Stimulated activated CD4-positive, alpha-beta T cell treated with anti-CD3 and anti-CD28 coated beads, Interleukin-1b, Interleukin-23, amount 100 ng/mL, for 48 hours (primary cell): ENCODE measurements around the gene LRIG3.
"Not testable (repeated sequence)": the region's sequence is repeated elsewhere in the genome, so short reads cannot be mapped to it uniquely, and the experiment has no call there.

Experiments used
- DNase-seq: peaks from one replicate; pipeline ENCODE4 v3.0.0-alpha.2; 2020

Gene LRIG3

DNA sequence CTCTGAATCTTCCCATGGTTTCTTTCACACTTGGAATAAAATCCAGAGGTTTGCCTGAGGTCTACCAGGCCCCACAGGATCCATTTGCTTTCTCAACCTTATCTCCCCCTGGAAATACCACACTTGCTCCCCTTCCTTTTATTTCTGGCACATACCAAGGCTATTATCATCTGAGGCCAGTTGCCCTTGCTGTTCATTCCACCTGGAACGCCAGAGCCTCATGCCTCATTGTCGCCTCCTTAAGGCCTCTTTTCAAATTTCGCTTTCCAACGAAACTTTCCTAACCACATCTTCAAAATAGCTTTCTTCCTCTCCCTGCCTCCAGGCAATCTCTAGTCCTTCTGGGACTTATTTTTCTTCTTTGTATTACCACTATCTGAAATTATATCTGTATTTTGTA, 11.2 kb upstream of the LRIG3 start:
- no peak for DNase-seq

DNA sequence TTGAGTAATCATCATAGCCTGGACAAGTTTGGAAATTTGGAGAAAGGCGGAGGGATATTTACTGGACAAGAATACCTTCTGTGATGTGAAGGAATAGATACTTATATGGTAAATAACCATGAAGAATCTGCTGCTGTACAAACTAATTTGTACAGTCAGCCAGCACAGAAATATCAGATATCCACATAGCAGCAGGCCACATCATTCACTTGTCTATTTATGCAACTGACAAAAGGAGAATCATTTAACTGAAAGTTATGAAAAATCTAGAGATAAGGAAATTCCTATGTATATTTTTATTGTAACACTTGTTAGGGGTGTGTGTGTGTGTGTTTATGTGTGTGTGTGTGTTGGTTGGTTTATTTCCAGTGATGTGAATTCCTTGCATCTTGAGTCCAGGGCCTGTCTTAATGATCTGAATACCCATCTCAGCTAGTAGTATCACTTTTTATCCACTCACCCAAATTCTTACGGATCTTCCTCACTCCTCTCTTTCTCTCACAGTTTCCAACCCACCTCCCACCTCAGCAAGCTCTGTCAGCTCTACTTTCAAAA, 10.5 kb upstream of the LRIG3 start:
- no peak for DNase-seq

DNA sequence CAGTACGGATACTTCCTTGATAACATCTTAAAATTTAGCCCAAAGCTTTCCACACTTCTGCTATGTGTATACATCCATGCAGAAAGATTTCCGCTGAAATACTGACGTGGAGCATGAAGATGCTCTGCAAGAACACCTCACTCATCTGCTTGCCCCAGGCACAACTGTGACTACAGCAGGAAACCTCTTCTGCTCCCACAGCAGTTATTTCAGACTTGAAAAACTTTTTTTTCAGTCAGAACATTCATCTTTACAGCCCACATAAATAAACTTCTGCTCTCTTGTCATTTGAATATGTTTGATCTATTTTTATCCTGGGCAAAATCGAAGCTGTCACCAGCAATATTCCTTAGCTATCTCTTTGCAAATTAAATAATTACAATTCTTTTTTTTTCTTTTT, 6.8 kb upstream of the LRIG3 start:
- DNase-seq = no peak

DNA sequence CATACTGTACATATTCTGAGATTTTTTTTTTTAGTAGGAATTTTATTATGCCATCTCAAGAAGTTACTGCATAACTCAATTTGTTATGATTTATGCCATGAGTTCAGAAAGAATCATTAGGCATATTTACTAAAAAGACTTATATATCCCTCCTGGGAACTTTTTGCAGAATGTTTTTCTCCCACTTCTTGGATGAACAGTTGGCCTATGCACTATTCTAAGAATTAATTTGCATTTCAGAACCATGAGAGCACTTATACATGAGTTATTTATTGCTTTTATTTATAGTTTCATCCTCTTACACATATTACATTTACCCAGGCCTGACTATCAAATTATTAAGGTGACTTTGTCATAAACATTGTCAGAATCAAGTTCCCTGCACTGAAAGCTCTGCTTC, 6.3 kb upstream of the LRIG3 start:
- DNase-seq = no peak

DNA sequence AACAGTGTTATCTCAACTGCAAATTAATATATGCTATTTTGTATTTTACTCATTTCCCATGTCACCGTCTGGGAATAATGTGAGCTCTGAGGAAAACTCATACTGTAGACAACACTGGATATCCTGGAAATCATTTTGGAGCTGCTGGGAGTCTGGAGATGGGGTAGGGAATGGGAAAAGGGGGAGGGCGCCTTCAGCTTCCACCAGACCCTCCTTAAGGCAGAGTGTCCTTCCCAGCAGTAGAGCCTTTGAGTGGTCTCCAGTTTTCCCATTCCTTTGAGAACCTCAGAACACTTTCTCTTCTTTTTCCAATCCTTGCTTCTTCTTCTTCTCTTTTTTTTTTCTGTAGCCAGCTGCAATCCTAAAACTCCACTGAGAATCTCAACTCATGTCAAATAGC, 5.4 kb upstream of the LRIG3 start:
- no peak for DNase-seq

DNA sequence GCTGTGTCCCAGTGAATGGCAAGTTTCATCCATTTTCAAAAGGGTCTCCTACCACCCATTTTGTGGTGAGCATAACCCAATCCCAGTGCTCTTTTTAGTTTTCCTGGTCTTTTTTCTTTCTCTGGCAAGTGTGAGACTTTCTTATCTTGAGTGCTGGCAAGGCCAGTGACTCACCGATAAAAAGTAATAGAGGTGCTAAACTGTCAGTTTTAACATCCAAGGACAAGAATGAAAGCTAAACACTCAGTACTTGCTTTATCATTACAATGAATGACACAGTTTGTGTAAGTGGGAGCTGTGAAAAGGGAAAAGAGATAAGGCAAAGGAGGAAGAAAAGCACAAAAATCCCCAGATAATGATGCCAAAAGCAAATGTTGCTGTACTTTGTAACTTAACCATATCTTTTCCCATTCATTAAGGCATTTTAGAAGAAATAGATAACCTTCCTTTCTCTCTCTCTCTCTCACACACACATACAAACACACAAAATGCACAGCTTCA, 4.9 kb upstream of the LRIG3 start:
- no peak for DNase-seq

DNA sequence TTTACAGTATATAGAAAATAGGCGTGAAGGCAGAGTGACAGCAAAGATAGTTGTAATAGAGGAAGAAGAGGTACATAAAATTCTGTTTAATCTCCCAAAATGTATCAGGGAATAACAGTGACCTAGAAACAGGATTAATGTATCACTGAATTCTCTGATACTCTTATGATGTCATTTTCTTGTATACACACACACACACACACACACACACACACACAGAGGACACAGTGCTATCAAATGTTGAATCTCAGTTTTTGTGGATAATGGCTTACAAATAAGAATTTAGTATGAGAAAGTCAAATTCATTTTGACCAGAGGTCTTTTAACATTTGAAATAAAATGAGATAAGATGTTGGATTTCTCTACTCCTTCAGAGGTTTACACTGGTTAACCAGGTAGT, 4.3 kb upstream of the LRIG3 start:
- no peak for DNase-seq

DNA sequence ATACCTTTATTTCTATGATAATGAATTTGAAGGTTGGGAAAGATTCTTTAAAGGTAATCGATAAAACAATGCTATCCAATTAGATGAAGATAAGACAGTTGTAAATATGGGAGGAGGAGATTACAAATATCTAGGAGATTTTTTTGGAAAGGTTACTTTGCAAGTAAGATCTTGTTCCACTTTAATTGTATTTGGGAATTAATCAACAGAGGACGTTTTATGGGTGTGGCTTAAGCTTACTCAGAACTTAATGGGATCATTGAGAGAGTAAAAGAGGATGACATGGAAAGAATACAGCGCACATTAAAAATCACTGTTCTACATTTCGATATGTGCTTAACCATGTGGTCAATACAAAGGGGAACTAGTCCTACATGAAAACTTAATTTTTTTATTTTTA, 3.5 kb upstream of the LRIG3 start:
- no peak for DNase-seq

DNA sequence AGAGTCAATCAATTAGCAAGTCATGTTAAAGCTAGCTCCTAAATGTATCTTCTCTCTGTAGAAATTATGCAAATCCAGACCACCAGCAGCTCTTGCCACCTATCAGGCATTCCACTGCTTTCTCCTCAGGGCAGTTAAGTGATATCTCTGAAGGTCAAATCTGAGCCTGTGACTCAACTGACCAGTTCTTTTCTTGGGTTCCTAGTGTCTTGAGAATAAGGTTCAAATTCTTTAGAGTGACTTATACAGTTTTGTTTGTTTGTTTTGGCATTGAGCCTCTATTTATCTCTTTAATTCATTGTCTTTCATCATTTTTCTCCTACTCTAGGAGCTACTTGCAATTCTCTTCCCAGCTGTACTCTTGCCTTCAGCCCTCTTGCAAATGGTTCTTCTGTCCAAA, 2.5 kb upstream of the LRIG3 start:
- DNase-seq = no peak

DNA sequence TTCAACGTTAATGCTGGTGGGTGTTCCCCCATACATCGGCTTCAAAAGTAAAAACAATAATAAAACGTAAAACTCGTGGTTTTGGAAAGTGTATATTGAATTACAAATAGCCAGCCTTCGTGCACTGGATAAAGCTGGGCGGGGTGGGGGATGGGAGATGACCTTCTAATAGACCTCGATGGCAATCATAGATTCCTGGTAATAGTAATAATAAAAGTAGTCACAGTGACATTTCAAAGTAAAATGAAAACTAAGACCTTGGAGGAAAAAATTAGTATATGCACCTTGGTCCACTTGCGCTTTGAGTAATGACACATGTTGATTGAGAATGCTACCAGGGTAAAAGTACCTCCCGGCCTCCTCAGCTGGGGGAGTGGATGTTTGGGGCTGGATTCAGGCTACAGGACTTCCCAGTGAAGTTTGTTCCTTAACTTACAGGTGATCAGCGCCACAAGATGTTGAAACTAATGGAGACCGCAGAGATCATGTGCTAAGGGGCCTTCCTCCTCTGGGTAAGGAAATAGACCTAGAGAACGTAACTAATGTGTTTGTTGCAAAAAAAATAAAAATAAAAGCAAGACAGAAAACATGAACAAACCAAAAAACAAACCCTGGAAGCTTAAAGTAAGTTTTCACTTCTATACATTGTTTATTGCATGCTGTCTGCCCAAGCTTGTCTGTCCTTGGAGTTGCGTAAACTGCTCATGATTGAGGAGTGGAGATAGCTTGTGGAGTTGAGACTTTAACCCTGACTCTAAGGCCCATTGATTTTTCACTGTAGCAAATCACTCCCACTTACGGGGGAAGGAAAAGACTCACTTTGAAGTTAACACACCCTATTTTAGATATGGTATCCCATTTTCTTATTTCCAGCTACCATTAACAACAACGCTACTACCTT, 907 bp upstream of the LRIG3 start:
- no peak for DNase-seq

DNA sequence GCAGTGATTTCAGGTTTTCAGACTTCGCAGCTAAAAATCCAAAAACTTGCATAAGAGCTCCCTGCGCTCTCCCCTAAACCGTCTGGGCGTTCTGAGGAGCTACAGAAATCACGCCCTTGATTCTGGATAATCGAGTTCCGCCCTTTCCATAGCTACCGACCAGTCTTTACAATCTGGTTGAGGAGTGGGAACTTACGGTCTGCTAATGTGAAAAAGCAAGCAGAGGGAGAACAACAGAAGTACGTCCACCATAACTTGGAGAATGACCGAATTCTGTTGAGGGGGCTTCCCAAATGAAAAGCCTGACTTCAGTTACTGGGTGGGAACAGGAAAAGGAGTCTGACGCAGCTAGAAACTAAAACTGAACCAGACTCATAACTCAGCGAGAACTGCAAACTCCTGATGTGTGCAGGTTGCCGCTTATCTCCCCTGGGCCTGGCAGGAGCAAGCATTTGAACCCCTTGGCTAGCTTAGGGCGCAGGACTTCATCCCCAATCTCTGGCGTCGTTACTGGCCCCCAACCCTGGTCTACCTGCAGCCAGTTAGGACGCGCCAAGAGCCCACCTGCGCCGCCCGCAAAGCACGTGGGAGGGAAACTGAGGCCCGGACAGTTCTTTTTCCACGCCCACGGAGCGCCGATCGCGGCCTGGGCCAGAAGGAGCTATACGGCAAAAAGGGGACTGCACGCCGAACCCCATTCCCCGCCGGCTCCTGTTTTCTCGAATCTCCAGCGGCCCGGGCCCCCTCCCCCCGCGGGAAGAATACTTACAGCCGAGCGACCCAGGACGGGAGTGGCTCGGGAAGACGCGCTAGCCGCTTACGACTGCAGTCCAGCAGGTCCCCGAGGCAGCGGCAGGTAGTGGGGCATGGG, 838 bp downstream of the LRIG3 start:
- no peak for DNase-seq

DNA sequence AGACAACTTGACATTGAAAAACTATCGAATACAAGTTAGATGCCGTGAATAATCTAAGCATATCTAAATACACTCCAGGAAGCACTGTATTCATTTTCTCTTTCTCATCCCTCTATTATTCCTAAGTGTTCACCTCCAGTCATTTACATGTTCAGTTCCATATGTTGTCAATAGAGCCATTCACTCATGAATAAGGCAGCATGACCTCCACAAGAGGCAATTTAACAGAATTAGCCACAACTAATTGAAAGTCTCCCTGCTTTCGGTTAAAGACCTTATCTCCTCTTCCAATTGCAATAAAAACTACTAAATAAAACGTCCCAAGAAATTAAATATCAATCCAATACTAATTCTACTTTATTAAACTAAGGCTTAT, 1.8 kb downstream of the LRIG3 start:
- no peak for DNase-seq

DNA sequence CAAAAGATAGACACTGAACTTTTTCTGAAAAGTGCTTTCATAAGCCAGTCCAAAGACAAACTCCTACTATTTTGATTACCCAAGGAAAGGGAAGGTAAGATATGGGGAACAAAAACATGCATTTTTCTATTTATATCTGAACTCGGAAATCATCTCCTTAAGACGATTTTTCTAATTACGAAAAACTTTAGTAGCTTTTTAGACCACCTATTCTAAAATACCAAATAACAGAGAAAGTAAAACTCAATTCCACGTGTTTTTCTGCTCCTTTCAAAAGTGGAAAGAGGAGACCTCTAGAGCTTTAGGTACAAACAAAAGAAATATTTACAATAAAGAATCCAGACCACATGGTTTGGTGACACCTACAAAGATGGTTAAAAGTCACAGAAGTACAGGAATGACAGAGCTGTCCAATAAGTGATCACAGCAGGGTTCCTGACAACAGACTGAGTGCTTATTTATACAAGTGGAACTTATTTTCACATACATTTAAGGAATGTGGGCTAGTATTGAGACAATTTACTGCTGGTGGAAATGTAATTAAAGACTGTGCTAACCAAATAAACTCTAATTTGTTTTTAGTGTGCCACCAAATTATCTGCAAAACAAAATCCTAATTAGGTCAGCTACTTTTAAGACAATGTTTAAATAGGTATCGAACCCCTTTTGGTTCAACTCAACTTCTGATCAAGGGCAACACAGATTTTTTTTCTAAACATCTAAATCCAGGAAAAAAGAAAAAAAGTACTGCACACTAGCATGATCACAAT, 2.4 kb downstream of the LRIG3 start:
- no peak for DNase-seq

DNA sequence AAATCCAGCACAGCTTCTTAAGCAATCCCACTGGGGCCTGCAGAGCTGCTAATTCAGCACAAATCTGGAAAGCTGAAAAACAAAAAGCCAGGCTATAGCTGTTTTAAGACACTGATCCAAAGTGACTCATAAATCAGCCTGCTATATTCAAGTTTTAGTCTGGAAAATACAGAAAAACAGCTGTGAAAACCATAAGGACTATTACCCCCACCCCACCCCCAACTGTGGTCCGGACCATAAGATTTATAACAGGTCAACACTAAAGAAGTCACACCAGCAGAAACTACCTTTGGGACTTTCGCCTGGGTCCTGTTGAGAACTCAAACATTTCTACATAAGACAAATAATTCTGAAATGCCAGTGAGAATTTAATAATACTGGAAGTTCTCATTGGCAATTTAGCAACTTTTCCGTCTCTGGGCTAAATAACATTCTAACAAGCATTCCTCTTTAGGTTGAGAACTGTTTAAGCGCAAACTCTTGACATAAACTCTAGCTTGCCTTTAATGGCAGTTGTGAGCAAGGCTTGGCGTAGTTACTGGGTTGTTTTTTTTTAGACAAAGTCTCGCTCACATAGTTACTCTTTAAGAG, 3.3 kb downstream of the LRIG3 start:
- DNase-seq = no peak

DNA sequence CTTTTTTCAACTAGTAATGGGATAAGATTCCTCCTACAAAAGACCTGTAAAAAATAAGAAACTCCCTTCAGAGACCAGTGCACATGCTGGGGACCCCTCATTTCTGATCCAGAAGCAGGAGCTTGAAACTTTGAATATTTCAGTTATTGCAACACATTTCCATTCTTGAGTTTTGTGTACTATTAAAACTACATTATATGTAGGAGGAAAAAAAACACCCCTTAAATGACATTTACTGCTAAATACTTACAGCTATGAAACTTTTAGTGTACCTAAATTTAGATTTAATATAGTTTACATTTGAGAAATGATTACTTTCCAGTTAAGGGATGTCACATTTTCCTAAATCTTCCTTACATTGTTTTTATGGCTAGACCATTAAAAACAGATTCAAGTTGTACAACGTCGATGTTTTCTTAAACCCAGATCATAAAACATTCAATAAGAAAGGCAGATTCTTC, 4.1 kb downstream of the LRIG3 start:
- DNase-seq = no peak

DNA sequence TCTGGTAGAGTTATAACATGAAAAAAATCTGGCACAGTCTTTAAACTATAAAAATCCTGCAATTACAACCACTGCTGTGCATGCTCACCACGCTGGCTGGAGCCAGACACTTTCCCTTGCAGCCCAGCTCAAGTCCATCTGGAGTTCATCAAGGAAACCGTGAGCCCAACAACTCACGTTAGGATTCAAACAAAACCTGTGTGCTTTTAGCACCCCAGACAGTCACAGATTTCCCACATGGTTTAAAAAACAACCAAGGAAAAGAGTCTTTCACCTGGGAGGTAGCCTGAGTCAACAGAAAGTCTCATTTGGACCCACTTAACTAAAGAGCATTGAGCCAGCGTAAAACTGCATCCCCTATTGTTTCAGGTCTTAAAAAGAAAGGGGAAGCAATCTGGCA, 4.7 kb downstream of the LRIG3 start:
- DNase-seq = no peak

DNA sequence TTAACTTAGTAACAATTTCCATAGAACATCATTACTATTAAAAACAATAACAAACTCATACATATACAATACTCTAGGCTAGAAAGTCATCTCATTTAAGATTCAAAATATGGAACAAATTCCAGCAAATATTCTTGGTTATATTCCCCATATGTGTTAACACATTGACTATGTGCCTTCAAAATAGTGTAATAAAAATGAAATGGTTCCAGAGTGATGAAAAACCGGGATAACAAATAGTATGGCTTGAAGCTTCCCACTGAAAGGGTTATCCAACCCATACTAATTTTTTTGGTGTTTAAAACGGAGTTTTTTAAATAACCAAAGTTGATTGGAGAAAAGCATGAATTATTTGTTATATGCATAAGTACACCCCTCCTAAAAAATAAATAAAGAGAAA, 5.3 kb downstream of the LRIG3 start:
- DNase-seq = no peak

DNA sequence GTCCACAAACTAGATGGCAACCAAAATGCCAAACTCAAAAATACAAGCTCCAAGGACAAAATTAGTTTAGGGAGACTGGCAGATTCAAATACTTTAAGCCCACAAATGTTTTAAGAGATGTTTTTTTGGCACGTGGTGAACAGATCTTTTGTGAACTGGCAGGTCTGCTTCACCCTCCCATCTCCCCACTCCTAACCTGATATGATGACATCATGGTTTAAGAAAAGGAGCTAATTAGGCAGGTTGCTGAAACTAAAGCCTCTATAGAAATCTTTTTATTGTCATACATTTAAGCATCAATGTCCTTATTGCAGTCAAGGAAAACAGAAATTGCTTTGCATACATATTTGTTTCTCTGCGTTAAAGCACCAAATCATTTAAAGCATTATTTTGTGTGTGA, 5.8 kb downstream of the LRIG3 start:
- DNase-seq = no peak

DNA sequence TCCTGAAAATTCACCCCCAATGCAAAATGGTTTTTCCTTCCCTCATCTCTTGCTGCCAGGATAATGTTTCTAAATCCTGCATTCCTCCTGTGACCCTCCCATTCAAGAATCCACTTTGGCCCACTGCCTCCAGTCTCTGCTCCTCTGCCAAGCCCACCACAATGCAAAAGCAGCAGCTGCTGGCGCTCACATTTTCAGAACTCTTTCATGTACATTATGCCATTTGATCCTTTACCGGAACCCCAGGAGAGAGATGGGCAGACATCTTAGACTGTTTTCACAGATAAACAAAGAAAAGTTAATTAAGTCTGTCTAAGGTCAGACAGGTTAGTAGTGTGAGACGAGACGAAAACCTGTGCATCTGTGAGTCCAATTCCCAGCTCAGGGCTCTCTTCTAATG, 12.9 kb downstream of the LRIG3 start:
- no peak for DNase-seq

DNA sequence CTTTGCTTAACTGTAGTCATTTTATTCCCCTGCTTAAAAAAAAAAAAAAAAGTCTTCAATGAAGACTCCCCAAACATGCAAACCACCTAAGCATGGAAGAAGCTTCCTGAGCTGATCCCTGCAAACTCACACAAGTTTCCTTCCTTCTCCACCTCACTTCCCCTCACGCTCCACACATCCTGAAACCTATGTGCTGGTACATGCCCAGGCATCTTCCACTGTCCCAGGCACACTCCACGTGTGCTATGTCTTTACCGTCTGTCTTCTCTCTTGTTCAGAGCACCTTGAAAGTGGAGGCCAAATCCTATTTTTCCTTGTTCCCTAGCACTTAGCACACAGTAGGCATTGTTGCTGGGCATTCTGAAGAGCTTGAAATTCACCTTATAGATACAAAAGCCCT, 13.4 kb downstream of the LRIG3 start:
- DNase-seq = no peak

DNA sequence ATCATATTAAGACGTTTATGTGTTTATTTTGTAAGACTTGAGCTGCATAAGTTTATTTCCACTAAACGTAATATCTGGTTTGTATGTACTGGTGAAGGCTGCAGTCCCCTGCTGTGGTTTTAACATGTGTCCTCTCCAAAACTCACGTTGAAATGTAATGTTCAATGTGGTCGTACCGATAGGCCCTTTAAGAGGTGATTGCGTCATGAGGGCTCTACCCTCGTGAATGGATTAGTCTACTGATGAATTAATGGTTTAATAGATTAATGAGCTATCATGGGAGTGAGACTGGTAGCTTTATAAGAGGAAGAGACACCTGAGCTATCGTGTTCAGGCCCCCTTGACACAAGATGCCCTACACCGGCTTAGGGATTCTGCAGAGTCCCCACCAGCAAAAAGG, 14.9 kb downstream of the LRIG3 start:
- DNase-seq = no peak

DNA sequence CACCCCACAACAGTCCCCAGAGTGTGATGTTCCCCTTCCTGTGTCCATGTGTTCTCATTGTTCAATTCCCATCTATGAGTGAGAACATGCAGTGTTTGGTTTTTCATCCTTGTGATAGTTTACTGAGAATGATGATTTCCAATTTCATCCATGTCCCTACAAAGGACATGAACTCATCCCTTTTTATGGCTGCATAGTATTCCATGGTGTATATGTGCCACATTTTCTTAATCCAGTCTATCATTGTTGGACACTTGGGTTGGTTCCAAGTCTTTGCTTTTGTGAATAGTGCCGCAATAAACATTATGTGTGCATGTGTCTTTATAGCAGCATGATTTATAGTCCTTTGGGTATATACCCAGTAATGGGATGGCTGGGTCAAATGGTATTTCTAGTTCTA, 17.6 kb downstream of the LRIG3 start:
- not testable (repeated sequence) for DNase-seq
